NCI-H1092 (cell line): ENCODE data around the gene PACRG.

Source experiments
- DNase-seq: peaks from one replicate; lab custom pipeline; 2025; lab: John Stamatoyannopoulos, UW

Gene PACRG

DNA sequence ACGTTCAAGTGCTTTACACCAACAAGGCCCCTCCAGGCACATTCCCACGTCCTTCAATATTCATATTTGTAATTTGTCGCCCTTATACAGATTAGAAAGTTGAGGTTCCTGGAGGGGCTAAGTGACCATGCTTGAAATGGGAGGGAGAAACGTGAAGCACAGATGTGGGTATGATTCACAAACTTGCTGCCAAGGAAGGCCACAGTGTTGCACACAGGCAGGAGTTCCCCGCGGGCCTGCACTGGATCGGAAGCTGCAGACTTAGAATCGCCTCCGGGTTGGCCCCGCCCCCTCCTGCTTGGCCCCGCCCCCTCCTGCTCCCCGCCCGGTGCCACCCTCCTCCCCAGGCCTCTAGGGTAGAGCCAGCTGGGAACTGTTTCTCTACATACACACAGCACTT lies 628.5 kb downstream of the PACRG start:
- no peak for DNase-seq

DNA sequence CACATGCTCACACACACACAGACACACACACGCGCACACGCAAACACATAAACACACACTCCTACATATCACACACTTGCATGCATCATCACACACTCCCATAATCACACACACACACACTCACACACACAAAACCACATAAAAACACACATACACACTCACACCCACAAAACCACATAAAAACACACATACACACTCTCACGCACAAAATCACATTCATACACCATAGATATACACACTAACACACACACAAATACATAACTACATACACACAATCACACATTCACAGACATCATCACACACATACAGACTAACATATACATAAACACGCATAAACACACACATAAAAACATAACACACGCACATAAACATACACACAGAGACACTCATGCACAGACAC lies 629.0 kb downstream of the PACRG start:
- DNase-seq: no peak

GRCh38 chr6:163364641-163365040 lies 636.9 kb downstream of the PACRG start:
- no peak for DNase-seq
